IPS-NIHi7 (cell line): ENCODE results near the gene MASP1.
"Not testable (repeated sequence)": the region's sequence is repeated elsewhere in the genome, so short reads cannot be mapped to it uniquely, and the experiment has no call there.

Source experiments
- DNase-seq: peaks from one replicate; pipeline ENCODE4 v3.0.0; 2012; ENCODE audit warnings: mixed read lengths; ENCODE audit errors: extremely low spot score

Gene MASP1

GRCh38 chr3:187265461-187265955, 26.0 kb downstream of the MASP1 start:
- DNase-seq: no peak

GRCh38 chr3:187264911-187265310, 26.6 kb downstream of the MASP1 start:
- no peak for DNase-seq

- no peak for DNase-seq
These were observed 27.5 kb downstream of the MASP1 start for GRCh38 chr3:187264021-187264420.

- no peak for DNase-seq
These were observed 28.3 kb downstream of the MASP1 start for GRCh38 chr3:187263270-187263669.

- no peak for DNase-seq
These were observed 29.2 kb downstream of the MASP1 start for GRCh38 chr3:187262360-187262759.

- no peak for DNase-seq
These were observed 30.0 kb downstream of the MASP1 start for GRCh38 chr3:187261541-187261969.

- no peak for DNase-seq
These were observed 32.4 kb downstream of the MASP1 start for GRCh38 chr3:187259171-187259570.

- DNase-seq: no peak
These were observed 33.4 kb downstream of the MASP1 start for GRCh38 chr3:187257992-187258692.

- DNase-seq: no peak
These were observed 34.1 kb downstream of the MASP1 start for GRCh38 chr3:187257471-187257870.

GRCh38 chr3:187256051-187256616, 35.4 kb downstream of the MASP1 start:
- DNase-seq: no peak

- no peak for DNase-seq
These were observed 36.2 kb downstream of the MASP1 start for GRCh38 chr3:187255314-187255713.

- DNase-seq: no peak
These were observed 39.2 kb downstream of the MASP1 start for GRCh38 chr3:187252311-187252710.

GRCh38 chr3:187251599-187251998, 39.9 kb downstream of the MASP1 start:
- DNase-seq: no peak

GRCh38 chr3:187247398-187247797, 44.1 kb downstream of the MASP1 start:
- DNase-seq: no peak

GRCh38 chr3:187243933-187244524, 47.5 kb downstream of the MASP1 start:
- DNase-seq: no peak

- no peak for DNase-seq
These were observed 48.6 kb downstream of the MASP1 start for GRCh38 chr3:187242900-187243299.

GRCh38 chr3:187242435-187242834, 49.1 kb downstream of the MASP1 start:
- no peak for DNase-seq

GRCh38 chr3:187238835-187239234, 52.7 kb downstream of the MASP1 start:
- not testable (repeated sequence) for DNase-seq

GRCh38 chr3:187238239-187238638, 53.3 kb downstream of the MASP1 start:
- DNase-seq: no peak

GRCh38 chr3:187237741-187238140, 53.8 kb downstream of the MASP1 start:
- no peak for DNase-seq

GRCh38 chr3:187236962-187237361, 54.6 kb downstream of the MASP1 start:
- DNase-seq: no peak

GRCh38 chr3:187230011-187230410, 61.5 kb downstream of the MASP1 start:
- no peak for DNase-seq

- DNase-seq: no peak
These were observed 62.8 kb downstream of the MASP1 start for GRCh38 chr3:187228740-187229139.
